ENCODE results near the gene NLK. TPM values are rescaled to one million over a fixed set of nuclear protein-coding genes. Genes with fewer than 3 reads are reported as not detected.

Gene NLK
- total RNA-seq, 1 experiment from 2014 or later, result 31.8 TPM

- H3K79me1 ChIP-seq (ENCODE audit: insufficient read depth, low read depth, low read length, poor library complexity, severe bottlenecking), result no peaks in the 10 kb centered on the region
- H2BK120ac ChIP-seq (ENCODE audit: low read depth, low read length, poor library complexity, severe bottlenecking), result no peak overlapping the region
- no peak overlapping the region for H3K18ac ChIP-seq (ENCODE audit: insufficient read length, low read depth, low read length)
- peak overlapping the region in 2 of 3 experiments; percentile 64 to 81; a peak in 5 of 7 replicates for H3K27ac Mint-ChIP-seq
- no peak overlapping the region for H3K56ac ChIP-seq (ENCODE audit: insufficient read length, low read depth, low read length)
- H3K23ac ChIP-seq (ENCODE audit: insufficient read length, low read depth, low read length), result no peak overlapping the region
- H3K27ac ChIP-seq (ENCODE audit: insufficient read length, low read depth, low read length), result no peak overlapping the region
- no peaks in the 10 kb centered on the region for H3K27me3 Mint-ChIP-seq (ENCODE audit: low read depth)
- peaks cover 44 to 45% of the 10 kb centered on the region in 2 experiments for H3K4me1 Mint-ChIP-seq
- no peak overlapping the region for H3T11ph ChIP-seq (ENCODE audit: low read length)
- no peak overlapping the region for H2AFZ ChIP-seq (ENCODE audit: low read length)
- no peak overlapping the region for H3K9ac ChIP-seq (ENCODE audit: extremely low read depth, insufficient read length, low read length)
- no peak overlapping the region for H2BK15ac ChIP-seq (ENCODE audit: low read depth, low read length)
- no peak overlapping the region for H2AK5ac ChIP-seq (ENCODE audit: insufficient read length, low read length)
- H3K9me3 Mint-ChIP-seq, result no peaks in the 10 kb centered on the region
- no peak overlapping the region for H2BK12ac ChIP-seq (ENCODE audit: insufficient read length, low read depth, low read length)
- H2BK20ac ChIP-seq (ENCODE audit: low read depth, low read length, poor library complexity, severe bottlenecking), result no peak overlapping the region
- no peaks in the 10 kb centered on the region for H3K23me2 ChIP-seq (ENCODE audit: insufficient read length, low read depth, low read length, poor library complexity, severe bottlenecking)
- no peak overlapping the region for H4K8ac ChIP-seq (replicated peaks; ENCODE audit: insufficient read length, low read depth, low read length)
- no peak overlapping the region for H3K4me2 ChIP-seq (ENCODE audit: insufficient read depth, insufficient read length, low read length)
- no peak overlapping the region for H3K4me3 Mint-ChIP-seq
- no peaks in the 10 kb centered on the region for H3K27me3 ChIP-seq (ENCODE audit: insufficient read depth, low read length)
- peaks cover 12% of the 10 kb centered on the region; the same call in 1 of the 2 replicates for H3K4me1 ChIP-seq (ENCODE audit: insufficient read depth, low read length)
- no peaks in the 10 kb centered on the region for H3K9me3 ChIP-seq (ENCODE audit: control insufficient read depth, low read depth, low read length)
- peaks cover 12 to 33% (median 26%) of the 10 kb centered on the region in 3 experiments for H3K36me3 Mint-ChIP-seq (ENCODE audit: insufficient read depth in 1 of 3, low read depth in 3 of 3)
- H4K20me1 ChIP-seq (ENCODE audit: control insufficient read depth, insufficient read depth, insufficient read length), result no peaks in the 10 kb centered on the region
- H3K79me2 ChIP-seq (ENCODE audit: insufficient read depth, low read length), result no peaks in the 10 kb centered on the region
- H4K91ac ChIP-seq (ENCODE audit: insufficient read length, low read depth, low read length), result no peak overlapping the region
- H4K5ac ChIP-seq (ENCODE audit: insufficient read length, low read depth, low read length), result no peak overlapping the region
- no peak overlapping the region for H3K4ac ChIP-seq (ENCODE audit: low read depth, low read length)
- no peak for DNase-seq
- no peak overlapping the region for H2BK5ac ChIP-seq (ENCODE audit: insufficient read length, low read length)
- WGBS (ENCODE audit: extremely low coverage, insufficient read length, low lambda C conversion rate), result no CpG with 5 or more reads among the region's 3 CpGs
- no peak for TF ChIP-seq CTCF (conservative IDR thresholded peaks at IDR 0.05)
- no peak overlapping the region for H3K14ac ChIP-seq (ENCODE audit: insufficient read depth, low read length)
These were observed 127.3 kb downstream of the NLK start for GRCh38 chr17:28169621-28170349.

All from H9 (cell line).